Cardiac fibroblast (primary cell): ENCODE measurements around the gene AMN.

ENCODE experiments used
- DNase-seq, 2 donors: peaks; one replicate each; pipeline versions ENCODE4 v3.0.0 to v3.0.0-alpha.2; 2010; ENCODE audit warnings: low read depth in 2 of 2
- H3K4me3 ChIP-seq, 2 donors: replicated peaks in 1 of 2; 1 replicate in 1 of 2; 2 replicates in 1 of 2; pipeline ENCODE4 v1.5.1; 2011; ENCODE audit warnings: low read depth in 2 of 2, low read length in 2 of 2, mild to moderate bottlenecking in 2 of 2, moderate library complexity in 1 of 2
- TF ChIP-seq, protein P1 (sequence below): IDR thresholded peaks from one replicate; pipeline ENCODE4 v1.5.1; 2011; ENCODE audit warnings: low read depth, mild to moderate bottlenecking, low read length, inconsistent platforms

The AMN gene

DNA sequence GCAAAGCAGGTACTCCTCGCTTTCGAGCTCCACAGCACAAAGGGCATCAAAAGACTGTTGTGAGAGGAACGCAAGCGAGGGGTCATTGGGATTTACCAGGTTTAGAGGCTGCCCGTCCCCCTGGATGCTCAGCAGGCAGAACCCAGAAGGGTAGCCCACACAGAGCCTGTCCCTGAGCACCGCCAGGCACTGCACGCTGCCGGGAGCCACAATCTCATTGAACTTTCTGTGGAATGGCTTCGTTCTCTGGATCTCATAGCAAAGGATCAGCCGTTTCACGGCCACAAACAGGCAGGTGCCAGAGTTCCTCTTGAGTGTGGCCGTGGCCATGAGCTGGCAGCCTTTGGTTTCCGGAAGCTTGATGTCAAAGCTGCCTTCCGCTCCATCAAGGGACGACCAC is 21.5 kb downstream of the AMN start:
- TF ChIP-seq, protein P1, sequence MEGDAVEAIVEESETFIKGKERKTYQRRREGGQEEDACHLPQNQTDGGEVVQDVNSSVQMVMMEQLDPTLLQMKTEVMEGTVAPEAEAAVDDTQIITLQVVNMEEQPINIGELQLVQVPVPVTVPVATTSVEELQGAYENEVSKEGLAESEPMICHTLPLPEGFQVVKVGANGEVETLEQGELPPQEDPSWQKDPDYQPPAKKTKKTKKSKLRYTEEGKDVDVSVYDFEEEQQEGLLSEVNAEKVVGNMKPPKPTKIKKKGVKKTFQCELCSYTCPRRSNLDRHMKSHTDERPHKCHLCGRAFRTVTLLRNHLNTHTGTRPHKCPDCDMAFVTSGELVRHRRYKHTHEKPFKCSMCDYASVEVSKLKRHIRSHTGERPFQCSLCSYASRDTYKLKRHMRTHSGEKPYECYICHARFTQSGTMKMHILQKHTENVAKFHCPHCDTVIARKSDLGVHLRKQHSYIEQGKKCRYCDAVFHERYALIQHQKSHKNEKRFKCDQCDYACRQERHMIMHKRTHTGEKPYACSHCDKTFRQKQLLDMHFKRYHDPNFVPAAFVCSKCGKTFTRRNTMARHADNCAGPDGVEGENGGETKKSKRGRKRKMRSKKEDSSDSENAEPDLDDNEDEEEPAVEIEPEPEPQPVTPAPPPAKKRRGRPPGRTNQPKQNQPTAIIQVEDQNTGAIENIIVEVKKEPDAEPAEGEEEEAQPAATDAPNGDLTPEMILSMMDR, result no peak

DNA sequence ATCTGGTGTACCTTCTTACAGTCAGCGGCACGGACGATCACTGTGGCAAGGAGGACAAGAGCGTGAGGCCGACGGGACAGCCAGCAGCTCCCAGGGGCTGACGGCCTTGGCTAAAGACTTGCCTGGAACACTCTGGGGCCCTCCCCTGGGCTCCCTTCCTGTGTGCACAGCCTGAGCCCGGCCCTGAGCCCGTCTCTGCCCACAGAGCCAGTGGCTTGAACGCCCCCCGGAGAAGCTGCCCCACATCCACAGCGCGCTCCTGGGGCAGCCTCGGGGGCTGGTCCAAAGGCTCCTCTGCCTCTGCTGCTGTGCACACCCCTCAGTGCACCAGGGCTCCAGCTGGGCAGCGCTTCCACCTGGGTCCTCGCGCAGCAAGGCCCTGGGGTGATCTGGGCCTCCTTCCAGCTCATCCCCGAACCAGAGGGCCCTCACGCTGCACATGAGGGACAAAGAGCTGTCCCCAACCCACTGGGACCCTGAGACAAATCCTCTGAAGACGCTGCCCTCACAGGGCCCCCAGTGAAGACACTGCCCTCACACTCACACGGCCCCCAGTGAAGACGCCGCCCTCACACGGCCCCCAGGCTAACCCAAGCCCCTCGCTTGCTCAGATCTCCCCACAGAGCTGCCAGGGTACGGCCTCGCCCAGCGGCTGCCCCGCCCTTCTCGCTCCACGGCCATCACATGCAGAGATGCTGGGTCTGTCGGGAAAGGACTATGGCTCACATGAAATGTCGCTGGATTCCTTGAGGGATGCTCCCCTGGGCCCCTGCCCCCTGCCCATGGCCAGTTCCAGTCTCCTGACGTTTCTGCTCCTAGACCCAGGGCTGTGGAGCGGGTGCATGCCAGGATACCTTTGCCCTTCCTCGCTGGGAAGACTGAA is 22.2 kb downstream of the AMN start:
- H3K4me3 ChIP-seq, result no peak overlapping the region
- TF ChIP-seq, protein P1, result no peak
- no peak for DNase-seq

More for the DNA sequence above, 21.5 kb downstream of the AMN start:
- DNase-seq, result no peak
- H3K4me3 ChIP-seq, result no peak overlapping the region

DNA sequence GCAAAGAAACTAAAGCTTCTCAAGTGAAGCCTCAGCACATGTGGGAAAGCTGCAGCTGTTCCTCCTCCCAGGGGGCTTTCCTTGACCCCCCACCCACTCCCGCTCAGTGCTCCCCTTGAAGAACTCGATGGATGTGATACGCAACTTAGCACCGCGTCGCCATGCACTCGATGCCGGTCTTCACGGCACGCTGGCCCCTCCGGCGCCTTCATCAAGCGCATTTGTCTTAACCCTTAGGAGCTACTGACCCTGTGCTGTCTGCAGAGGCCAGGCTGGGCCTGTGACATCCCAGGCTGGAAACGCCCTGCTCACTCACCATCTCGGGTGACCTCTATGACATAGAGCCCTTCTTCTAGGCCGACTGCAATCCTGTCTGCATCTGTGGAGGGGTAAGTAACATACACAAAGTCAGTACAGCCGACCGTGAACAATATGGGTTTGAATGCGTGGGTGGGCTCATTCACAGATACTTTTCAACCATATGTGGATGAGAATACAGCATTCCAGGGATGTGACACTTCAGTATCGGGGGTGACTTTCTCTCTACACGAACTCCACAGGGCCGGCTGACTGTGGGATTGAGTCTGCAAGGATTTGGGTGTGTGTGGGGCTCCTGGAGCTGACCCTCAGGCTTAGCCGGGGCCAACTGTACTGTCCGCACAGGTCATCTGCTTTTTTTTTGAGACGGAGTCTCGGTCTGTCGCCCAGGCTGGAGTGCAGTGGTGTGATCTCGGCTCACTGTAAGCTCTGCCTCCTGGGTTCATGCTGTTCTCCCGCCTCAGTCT is 23.1 kb downstream of the AMN start:
- no peak overlapping the region for H3K4me3 ChIP-seq
- DNase-seq, result no peak
- TF ChIP-seq, protein P1, result no peak

DNA sequence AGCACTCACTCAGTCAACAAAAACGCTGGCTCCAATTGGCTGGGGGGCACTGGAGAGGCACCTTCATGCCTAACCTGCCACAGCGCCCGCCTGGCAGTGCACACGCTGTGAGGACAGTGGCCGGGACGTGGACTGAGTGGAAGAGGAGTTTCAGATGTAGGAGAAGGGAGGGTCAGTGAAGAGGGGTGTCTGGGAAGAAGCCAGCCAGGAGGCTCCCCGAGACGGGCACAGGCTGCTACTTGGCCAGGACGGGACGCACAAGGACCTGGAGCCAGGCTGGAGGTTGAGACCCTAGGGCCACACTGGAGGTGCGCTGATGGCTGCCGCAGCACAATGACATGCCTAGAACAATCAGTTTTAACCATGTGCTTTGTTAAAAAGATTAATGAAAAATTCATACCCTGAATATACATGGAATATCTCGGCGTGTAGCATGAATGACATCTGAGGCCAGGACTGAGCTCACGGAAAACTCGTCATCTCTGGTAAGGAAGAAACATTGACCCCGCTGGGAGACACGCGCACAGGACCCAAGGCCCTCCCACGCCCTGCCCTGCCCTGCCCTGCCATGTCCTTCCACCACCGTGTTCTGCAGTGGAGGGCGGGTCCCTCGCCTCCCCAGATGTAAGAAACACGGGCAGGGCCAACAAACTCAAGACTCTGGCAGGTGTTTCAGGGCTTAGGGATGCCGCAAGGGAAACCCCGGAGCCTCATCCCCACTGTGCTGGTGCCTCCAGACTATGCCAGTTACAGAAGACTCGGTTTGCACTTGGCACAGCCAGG is 25.0 kb downstream of the AMN start:
- TF ChIP-seq, protein P1, result no peak
- no peak for DNase-seq
- no peak overlapping the region for H3K4me3 ChIP-seq

DNA sequence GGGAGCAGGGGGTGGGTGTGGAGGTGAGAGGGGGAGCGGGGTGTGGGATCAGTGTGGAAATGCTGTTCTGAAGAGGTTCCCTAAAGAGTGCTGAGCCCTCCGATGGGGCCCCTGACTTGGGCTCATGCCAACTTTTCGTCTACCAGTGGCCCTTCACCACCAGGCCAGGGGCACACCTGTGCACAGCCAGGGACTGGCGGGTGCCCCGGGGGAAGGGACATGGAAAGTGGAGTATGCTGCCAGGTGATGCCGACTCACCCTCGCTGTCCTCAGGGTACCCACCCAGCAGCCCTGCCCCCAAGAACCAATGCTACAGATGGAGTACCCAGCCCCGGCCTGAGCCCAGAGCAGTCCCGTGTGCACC is 26.2 kb downstream of the AMN start:
- TF ChIP-seq, protein P1, result no peak
- no peak overlapping the region for H3K4me3 ChIP-seq
- no peak for DNase-seq

DNA sequence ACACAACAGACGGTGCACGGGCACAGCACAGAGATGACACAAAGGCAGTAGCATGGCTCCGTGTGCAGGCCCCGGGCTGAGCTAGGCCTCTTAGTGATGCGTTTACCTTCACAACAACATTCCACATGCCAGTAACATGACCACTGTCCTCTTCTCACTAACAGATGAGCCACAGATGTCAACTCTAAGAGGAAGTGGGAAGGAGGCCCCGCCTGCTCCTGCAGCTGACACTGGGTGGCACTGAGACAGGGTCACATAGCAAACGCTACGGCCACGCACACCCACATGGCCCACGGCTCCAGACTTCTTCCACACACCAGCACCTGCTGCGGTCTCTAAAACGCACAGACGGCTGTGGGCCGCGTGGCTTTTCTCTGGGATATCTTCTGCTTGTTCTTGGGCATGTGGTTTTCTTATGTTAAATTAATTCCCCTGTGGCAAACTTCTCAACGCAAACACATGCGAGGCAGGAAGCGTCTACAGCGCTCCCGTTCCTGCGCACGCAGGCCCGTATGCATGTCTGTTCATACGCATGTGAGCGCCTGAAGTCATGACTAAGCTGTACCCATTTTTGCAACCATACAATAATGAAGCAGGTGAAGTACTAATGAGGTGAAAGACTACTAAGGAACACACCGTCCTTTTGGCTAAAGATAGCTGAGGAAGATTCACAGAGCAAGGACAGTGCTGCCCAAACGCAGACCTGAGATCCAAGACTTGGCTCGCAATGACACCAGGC is 26.8 kb downstream of the AMN start:
- no peak overlapping the region for H3K4me3 ChIP-seq
- TF ChIP-seq, protein P1, result no peak
- DNase-seq, result no peak
